H1 (cell line): ENCODE data around the gene MB. TPM values are rescaled to one million over a fixed set of nuclear protein-coding genes. Genes with fewer than 3 reads are reported as not detected.

Experiments
- CTBP2 ChIP-seq: IDR thresholded peaks from 2 replicates; pipeline ENCODE4 v1.7.0; 2011; ENCODE audit warnings: borderline replicate concordance, mild to moderate bottlenecking, moderate library complexity, mixed read lengths, low read length; ENCODE audit not compliant: insufficient read depth, insufficient read length
- EZH2 ChIP-seq: fragments of 200-600 bp; sonication (generic); IDR thresholded peaks from 2 replicates; pipeline ENCODE4 v1.7.1; 2012; ENCODE audit warnings: low read depth, mild to moderate bottlenecking, moderate library complexity, low read length, inconsistent platforms; ENCODE audit not compliant: severe bottlenecking
- RBBP5 ChIP-seq: IDR thresholded peaks from 2 replicates; pipeline ENCODE4 v1.7.1; 2012; ENCODE audit warnings: low read depth, mild to moderate bottlenecking, inconsistent platforms, low read length, moderate library complexity, borderline replicate concordance
- SP1 ChIP-seq: IDR thresholded peaks from 2 replicates; pipeline ENCODE4 v1.6.1; 2011; ENCODE audit warnings: low read depth, low read length
- TAF7 ChIP-seq: optimal IDR thresholded peaks from 2 replicates; pipeline ENCODE3; 2011; ENCODE audit warnings: low read depth, mild to moderate bottlenecking, inconsistent platforms, low read length, moderate library complexity, borderline replicate concordance
- TBP ChIP-seq: IDR thresholded peaks from 2 replicates; pipeline ENCODE4 v1.6.1; 2011; ENCODE audit warnings: low read depth, low read length, improper control_type of control experiment
- ZNF274 ChIP-seq: IDR thresholded peaks from 2 replicates; pipeline ENCODE4 v1.7.0; 2012; ENCODE audit warnings: low read length, borderline replicate concordance; ENCODE audit errors: extremely low read depth
- polyA plus RNA-seq, 7 experiments: library from polyadenylated mRNA; depleted of rRNA in 3 of 7; stranded (reverse) in 5 of 7; unstranded in 2 of 7; fragments of >200 nt in 5 of 7; fragments of 200-250 nt in 2 of 7; gene quantifications; 1 replicate in 5 of 7; 2 replicates in 1 of 7; 4 replicates in 1 of 7; pipeline versions ENCODE4 v1.2.1 to v1.2.3, GENCODE V29; 2011 to 2013; ENCODE audit warnings: missing spikeins in 2 of 7, mixed read lengths in 2 of 7
- total RNA-seq: library from RNA; stranded (reverse); fragmentation: NEBNext Ultra II Directional; extraction: Animal tissue kit (Norgen Biotek cat#: 25700); gene quantifications from 2 replicates; pipeline ENCODE4 v1.2.1, GENCODE V29; 2021
- TF ChIP-seq, protein P1 (sequence below): fragments of 300-600 bp; sonication (generic); IDR thresholded peaks from 2 replicates; pipeline ENCODE4 v1.7.1; 2012; ENCODE audit warnings: low read length, moderate library complexity, mild to moderate bottlenecking, inconsistent platforms; ENCODE audit not compliant: insufficient replicate concordance
- TF ChIP-seq, protein P2 (sequence below): IDR thresholded peaks from 2 replicates; pipeline ENCODE4 v1.6.1; 2012; ENCODE audit warnings: inconsistent platforms

MB gene
- total and polyA plus RNA-seq, 2 of the 8 experiments (the other 6 are each of a cell fraction or from before 2014, with no cell fraction given) = 1.5 TPM; not detected in 1

DNA sequence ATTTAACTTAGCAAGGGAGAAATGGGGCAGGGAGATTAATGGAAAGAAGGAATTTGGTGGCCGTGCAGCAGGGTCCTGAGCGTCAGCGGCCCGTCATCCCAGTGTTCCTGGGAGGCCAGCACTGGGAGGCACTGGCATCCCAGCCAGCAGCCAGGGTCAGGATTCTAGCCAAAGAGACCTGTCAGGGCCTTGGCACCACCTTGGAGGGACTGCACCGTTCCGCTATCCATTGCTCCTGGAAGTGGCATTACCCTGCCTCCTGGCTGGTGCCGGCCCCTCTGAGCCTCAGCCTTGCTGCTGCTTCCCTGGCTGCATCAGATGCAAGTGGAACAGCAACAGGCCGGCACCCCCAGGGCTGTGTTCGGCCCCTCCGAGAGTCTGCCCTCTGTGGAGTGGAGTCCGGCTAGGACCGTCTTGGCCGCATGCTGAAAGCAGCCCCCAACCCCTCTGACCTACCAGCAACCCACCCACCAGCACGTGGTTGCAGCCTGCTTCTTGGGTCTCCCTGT, 46.4 kb downstream of the MB start (continued):
- TF ChIP-seq, protein P1, sequence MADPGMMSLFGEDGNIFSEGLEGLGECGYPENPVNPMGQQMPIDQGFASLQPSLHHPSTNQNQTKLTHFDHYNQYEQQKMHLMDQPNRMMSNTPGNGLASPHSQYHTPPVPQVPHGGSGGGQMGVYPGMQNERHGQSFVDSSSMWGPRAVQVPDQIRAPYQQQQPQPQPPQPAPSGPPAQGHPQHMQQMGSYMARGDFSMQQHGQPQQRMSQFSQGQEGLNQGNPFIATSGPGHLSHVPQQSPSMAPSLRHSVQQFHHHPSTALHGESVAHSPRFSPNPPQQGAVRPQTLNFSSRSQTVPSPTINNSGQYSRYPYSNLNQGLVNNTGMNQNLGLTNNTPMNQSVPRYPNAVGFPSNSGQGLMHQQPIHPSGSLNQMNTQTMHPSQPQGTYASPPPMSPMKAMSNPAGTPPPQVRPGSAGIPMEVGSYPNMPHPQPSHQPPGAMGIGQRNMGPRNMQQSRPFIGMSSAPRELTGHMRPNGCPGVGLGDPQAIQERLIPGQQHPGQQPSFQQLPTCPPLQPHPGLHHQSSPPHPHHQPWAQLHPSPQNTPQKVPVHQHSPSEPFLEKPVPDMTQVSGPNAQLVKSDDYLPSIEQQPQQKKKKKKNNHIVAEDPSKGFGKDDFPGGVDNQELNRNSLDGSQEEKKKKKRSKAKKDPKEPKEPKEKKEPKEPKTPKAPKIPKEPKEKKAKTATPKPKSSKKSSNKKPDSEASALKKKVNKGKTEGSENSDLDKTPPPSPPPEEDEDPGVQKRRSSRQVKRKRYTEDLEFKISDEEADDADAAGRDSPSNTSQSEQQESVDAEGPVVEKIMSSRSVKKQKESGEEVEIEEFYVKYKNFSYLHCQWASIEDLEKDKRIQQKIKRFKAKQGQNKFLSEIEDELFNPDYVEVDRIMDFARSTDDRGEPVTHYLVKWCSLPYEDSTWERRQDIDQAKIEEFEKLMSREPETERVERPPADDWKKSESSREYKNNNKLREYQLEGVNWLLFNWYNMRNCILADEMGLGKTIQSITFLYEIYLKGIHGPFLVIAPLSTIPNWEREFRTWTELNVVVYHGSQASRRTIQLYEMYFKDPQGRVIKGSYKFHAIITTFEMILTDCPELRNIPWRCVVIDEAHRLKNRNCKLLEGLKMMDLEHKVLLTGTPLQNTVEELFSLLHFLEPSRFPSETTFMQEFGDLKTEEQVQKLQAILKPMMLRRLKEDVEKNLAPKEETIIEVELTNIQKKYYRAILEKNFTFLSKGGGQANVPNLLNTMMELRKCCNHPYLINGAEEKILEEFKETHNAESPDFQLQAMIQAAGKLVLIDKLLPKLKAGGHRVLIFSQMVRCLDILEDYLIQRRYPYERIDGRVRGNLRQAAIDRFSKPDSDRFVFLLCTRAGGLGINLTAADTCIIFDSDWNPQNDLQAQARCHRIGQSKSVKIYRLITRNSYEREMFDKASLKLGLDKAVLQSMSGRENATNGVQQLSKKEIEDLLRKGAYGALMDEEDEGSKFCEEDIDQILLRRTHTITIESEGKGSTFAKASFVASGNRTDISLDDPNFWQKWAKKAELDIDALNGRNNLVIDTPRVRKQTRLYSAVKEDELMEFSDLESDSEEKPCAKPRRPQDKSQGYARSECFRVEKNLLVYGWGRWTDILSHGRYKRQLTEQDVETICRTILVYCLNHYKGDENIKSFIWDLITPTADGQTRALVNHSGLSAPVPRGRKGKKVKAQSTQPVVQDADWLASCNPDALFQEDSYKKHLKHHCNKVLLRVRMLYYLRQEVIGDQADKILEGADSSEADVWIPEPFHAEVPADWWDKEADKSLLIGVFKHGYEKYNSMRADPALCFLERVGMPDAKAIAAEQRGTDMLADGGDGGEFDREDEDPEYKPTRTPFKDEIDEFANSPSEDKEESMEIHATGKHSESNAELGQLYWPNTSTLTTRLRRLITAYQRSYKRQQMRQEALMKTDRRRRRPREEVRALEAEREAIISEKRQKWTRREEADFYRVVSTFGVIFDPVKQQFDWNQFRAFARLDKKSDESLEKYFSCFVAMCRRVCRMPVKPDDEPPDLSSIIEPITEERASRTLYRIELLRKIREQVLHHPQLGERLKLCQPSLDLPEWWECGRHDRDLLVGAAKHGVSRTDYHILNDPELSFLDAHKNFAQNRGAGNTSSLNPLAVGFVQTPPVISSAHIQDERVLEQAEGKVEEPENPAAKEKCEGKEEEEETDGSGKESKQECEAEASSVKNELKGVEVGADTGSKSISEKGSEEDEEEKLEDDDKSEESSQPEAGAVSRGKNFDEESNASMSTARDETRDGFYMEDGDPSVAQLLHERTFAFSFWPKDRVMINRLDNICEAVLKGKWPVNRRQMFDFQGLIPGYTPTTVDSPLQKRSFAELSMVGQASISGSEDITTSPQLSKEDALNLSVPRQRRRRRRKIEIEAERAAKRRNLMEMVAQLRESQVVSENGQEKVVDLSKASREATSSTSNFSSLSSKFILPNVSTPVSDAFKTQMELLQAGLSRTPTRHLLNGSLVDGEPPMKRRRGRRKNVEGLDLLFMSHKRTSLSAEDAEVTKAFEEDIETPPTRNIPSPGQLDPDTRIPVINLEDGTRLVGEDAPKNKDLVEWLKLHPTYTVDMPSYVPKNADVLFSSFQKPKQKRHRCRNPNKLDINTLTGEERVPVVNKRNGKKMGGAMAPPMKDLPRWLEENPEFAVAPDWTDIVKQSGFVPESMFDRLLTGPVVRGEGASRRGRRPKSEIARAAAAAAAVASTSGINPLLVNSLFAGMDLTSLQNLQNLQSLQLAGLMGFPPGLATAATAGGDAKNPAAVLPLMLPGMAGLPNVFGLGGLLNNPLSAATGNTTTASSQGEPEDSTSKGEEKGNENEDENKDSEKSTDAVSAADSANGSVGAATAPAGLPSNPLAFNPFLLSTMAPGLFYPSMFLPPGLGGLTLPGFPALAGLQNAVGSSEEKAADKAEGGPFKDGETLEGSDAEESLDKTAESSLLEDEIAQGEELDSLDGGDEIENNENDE = no peak
- TF ChIP-seq TAF7 (no peak), RBBP5 (no peak), EZH2 (no peak), CTBP2 (no peak), ZNF274 (no peak), SP1 (no peak), TBP (no peak)
- TF ChIP-seq, protein P2, sequence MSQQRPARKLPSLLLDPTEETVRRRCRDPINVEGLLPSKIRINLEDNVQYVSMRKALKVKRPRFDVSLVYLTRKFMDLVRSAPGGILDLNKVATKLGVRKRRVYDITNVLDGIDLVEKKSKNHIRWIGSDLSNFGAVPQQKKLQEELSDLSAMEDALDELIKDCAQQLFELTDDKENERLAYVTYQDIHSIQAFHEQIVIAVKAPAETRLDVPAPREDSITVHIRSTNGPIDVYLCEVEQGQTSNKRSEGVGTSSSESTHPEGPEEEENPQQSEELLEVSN = no peak
